Measurements from ENCODE around the gene RNF20.

The RNF20 gene

DNA sequence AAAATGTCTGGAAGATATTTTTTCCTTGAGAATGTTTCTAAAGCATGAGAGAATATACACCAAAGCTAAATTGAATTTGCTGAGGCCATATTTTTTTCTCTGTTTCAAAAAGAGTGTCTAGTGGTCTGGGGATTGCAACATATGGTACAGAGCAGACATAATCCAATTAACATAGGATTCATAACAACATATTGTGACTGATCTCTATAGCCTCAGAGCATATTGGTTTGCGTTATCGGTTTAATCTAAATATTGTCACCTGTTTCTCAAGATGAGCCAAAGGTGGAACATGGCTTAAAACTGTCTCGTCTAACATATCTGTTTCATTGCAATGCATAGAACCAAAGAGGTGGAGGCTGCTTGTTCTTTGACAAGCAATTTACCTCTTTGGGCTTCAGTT lies 57.2 kb downstream of the RNF20 start:
- DNase-seq, result no peak

DNA sequence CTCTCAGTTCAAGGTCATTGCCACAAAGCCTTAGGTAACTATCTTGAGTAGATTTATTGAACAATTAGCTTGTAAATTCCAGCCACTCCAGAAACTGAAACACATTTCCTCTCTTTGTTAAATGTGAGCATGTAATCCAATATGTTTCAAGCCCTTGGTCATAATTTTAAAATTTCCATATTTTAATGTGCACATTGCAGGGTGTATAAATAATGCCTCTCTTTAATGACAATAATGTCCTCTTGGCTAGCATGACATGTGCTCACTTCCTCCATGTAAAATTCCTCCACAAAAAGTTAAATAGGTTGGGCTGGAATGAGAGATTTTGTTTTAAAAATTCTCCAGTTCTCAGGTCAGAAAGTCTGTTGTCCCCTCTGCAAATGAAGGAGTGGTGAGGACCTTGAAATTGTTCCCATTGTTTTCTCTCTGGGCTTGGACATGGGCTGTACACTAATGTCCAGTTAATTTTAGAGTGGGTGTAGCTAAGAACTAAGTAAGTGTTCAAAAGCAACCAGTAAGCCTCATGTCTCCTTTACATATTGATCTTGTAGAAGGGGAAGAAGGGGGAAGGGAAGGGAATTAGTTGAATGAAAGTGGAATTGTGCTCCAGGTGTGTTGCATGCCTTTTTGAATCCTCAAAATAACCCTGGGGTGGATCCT lies 58.3 kb downstream of the RNF20 start:
- no peak for DNase-seq

DNA sequence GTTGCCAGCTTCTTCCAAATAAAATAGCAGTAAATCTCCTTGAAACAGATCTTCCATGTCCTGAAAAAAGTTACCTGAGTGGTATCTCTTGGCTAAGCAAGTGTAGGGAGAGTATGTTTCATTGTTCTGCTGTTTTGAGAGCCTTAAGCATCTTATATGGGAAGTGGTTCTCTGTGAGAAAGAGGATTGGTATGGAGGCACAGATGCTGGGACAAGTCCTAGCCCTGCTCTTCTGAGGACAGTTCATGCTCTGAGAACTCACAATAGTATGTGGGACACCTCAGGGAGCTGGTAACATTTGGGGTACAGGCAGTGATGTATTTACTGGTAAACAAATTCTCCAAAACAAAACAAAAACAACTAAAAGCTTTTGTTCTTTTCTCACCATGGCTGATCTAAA lies 59.1 kb downstream of the RNF20 start:
- DNase-seq, result no peak

DNA sequence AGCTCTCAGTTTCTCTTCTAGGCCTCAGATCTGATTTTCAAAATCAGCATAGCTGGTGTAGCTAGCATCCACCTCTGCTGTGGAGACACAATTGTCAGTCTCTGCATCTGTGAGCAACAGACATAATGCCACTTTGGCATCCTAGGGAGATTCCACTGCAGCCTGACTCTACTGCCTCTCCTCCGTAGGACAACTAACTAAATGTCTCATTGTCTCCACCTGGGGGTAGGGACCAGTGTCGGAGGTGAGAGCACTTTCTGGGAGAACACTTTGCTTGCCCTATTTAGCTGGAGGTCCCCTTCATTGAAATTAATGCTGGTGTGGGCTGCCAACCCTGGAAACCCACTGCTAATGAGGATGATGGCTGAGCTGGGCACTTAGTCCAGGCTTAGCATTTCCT lies 59.7 kb downstream of the RNF20 start:
- DNase-seq, result no peak

DNA sequence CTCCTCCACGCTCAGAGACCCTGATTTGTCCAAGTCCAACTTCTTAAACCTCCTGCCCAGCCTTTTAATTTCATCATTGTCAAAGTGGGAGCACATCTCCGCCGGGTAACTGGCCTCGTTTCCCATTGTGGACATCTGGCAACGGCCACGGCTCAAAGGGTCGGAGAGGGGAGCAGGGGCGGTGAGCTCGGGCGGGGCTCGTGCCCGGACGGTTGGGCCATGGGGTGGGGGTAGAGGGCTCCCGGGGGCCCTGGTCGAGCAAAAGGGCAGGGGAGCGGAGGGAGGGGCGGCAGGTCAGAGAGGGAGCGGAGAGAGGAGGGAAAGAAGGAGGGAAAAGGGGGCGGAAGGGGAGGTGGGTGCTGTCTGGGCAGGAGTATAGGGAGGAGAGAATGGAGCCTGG lies 61.1 kb downstream of the RNF20 start, which contains the start of gene PPP3R2:
Gene PPP3R2 (minus strand): TSS at position 174 of the 400 bp plus-strand sequence. CDS start 48 bp downstream, at position 126.
- DNase-seq, result no peak

DNA sequence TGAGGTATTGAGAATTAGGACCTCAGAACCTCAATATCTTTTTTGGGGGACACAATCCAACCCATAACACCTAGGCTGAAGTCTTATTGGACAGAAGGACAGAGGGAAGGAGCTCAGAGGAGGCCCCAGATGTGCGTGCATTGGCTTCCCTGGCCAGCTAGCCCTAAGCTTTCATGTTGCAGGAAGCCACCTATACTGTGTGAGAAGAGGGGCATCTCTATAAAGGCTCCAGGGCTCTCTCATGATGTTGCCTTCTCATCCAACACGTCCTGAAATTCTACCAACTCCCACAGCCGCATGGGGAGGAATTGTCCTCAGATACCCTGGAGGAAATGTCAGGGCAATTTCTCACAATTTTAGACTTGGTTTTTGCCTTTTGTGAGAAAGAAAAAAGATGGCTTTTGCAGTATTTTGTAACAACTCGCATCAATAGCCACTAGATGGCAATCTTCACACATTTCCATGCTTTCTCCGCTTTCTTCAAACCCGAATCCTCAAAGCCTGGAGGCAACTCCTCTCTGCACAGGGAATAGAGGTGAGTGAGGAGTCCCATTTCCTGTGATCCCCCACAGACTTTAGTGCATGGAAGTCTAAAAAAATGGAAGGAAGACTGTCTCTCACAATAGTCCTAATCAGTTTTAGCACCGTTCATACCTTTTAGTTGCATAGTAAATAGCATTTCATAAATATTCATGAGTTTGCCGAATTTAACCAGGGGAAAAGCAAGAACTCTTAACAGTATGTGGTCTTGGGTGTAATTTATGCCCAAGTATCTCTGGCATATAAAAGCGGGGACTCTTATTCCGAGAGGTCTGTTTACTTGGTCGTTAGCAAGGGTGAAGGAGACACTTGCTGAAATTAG lies 68.5 kb downstream of the RNF20 start:
- peak; percentile 73 for DNase-seq

DNA sequence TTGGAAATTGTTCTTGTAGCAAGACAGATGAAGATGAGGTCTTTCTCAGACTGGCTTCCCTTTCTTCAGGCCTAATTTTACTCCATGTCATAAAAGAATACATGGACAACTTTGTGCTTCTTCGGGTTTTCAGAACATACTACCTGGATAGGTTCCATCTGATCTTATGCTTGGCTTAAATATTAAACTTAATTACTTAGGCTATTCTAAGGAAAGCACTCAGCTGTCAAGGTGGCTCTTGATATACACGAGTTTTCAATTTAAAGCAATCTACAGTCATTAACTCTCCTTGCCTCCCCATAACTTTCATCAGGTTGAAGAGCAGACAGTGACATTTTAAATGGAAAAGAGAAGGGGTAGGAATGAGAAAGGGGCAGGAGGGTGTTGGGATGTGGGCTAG lies 70.6 kb downstream of the RNF20 start:
- DNase-seq, result no peak

DNA sequence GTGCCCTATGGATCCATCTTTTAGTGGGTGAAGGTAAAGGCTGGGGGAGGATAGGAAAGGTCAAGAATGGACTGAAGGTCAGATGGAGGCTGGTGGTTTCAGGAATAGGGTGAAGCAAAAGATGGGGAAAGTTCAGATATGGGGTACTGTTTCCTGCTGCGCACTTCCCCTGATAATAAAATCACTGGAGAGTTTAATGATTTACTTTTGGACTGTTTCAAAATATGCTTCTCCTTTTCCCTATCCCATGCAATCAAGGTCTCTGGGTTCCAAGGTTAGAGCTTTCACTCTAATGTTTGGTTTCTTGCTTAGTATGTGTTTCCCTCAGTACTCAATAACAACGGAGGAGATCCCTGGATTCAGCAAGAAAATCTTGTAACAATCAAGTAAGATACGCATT lies 71.9 kb downstream of the RNF20 start:
- no peak for DNase-seq
